GM21723 (cell line): Measurements from ENCODE around the gene STMN1.
"Not testable (repeated sequence)": the region's sequence is repeated elsewhere in the genome, so short reads cannot be mapped to it uniquely, and the experiment has no call there.

Experiments
- ATAC-seq: cut with Tn5 transposase; IDR thresholded peaks from one replicate; pipeline ENCODE4 v1.9.1; 2021; ENCODE audit warnings: mild to moderate bottlenecking, moderate library complexity; ENCODE audit not compliant: unreplicated experiment

The STMN1 gene

DNA sequence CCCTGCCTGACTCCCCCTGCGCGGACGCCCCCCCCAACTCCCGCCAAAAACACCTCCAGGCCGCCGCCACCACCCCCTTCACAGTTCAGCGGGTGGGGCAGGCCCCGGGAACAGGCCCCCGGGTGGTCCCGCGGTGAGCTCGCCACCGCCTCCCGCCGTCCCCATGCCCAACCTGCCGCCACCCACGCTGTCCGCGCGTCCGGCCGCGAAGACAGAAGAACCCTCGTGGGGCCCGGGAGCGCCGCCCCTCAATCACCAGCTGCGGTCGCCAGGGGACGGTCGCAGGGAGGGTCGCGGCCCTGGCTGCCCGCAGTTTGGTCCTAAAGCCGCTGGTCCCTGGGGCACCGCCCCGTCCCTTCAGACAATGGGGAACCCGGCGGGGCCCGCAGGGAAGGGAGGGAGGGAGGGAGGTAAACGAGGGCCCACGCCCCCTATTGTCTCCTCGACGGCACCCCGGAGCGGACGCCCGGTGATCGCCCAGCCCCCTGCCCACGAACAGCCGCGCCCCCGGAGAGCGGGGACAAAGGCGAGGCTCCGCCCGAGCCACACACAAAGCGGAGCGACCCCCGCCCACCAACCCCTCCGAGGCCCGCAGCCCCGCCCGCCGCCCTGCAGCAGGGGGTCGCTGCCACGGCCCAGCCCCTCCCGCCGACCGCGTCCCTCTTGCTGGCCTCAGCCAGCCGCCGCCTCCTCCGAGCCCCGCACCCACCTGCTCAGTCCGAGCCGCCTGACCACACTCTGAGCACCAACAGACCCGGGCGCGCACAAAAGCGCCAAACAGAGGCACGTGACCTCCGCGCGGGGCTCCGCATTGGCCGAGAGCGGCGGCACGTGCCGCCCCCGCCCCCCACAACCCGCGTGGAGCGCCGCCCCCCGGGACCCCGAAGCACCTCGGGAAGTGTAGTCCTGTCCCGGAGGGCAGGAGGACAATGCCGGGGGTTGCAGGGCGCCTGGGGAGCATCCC, at the start of gene STMN1:
STMN1 (minus strand) TSS at position 740 of the 964 bp plus-strand sequence. CDS start 1,743 bp downstream, outside the sequence.
- ATAC-seq = peak; percentile 67

DNA sequence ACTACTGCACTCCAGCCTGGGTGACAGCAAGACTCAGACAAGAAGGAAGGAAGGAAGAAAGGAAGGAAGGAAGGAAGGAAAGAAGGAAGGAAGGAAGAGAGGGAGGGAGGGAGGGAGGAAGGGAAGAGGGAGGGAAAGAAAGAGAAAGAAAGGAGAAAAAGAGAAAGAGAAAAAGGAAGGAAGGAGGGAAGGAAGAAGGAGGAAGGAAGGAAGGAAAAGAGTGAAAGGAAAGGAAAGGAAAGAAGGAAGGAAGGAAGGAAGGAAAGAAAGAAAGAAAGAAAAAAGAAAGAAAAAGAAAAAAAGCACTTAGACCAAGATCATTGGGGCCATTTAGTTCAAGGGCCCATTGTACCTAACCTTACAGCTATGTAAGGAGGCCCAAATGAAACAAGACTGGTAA, 49.3 kb upstream of the STMN1 start:
- no peak for ATAC-seq

DNA sequence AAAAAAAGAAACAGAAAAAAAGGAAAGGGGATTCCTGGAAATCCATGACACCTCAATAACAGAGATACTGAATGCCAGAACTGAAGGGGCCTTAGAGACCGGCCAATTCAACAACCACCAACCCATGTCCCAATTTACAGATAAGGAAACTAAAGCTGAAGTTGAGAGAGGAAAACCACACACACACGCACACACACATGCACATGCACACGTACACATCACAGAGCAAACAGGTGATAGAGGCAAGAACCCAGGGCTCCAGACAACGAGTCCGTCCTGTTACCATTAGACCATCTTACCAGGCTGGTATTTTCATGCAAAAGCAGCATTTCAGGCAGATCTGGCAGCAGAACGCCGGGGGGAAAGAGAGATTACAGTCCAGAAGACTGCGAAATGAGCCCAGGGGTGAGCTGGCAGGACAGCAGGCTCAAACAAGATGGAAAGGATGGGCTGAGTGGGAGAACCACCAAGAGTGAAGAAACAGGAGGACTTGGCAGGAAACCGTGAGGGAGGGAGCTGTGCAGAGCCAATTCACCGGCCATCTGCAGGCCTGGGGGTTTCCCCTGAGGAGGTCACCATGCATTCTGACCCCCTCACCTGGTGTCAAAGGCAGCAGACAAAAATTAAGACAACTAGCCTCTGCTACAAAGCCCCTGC, 48.2 kb upstream of the STMN1 start:
- ATAC-seq = no peak

DNA sequence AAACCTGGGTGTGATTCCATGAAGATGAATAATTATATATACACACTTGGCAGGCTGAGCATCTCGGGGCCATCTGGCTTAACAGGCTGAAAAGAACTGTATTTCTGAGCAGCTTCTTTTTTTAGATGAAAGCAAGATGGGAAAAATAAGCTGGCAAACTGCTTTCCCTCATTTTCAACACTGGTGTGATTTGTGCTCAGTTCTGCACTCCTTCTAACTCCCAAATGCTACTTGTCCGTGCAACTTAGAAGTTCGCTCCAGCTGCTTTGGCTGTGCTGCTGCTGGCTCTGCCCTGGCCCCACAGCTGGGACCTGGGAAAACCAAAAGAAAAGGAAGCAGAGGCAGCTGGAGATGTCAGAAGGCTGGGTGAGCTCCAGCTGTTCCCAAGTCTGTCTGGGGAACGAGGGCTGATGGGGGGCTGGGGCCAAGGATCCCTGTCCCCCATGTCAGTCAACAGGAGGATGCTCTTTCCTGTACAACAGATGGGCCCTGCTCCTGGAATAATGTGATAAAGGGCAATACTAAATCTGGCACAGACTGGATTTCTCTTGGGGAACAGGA, 46.7 kb upstream of the STMN1 start:
- ATAC-seq = no peak

DNA sequence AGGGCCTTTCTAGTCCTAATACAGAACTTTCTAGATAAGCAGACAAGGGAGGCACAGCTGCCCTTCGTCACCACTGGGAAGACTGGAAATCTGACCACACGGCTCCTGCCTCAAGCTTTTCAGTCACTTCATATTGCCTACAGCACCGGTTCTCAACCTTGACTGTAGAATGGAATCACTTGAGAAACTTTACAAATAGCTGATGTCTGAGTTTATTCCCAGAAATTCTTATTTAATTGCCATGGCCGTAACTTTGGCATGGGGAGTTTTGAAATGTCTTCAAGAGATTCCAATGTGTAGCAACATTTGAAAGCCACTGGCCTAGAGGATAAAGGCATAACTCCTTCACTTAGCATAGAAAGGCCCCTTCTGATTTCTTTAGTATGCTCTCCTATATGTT, 42.4 kb upstream of the STMN1 start:
- no peak for ATAC-seq

DNA sequence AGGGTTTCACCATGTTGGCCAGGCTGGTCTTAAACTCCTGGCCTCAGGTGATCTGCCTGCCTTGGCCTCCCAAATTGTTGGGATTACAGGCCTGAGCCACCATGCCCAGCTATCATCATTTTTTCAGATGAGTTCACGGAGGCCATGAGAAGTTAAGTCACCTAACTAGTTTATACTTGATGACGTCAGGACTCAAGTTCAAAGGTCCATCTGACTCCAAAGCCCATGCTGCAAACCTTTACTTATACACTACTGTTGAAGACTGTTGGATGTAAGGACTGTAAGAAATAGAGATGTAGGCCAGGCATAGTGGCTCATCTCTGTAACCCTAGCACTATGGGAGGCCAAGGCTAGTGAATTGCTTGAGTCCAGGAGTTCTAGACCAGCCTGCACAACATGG, 40.8 kb upstream of the STMN1 start:
- ATAC-seq = no peak

DNA sequence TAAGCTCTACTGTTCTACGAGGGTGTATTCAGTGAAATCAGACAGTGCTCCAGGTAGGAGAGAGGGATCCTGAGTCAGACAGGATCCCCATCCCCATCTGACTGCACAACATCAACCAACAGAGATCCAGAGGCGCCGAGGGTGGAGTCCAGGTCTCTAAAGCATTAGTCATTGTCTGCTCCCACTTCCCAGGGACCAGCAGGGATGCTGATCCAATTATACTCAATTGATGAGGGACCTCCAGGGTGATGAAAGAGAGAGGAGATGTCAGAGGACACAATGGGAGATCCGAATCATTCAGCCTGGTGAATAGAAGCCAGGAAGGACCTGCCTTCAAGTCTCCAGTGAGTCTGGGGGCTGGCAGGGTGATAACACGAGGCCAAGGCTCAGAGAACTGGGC, 39.5 kb upstream of the STMN1 start:
- no peak for ATAC-seq

DNA sequence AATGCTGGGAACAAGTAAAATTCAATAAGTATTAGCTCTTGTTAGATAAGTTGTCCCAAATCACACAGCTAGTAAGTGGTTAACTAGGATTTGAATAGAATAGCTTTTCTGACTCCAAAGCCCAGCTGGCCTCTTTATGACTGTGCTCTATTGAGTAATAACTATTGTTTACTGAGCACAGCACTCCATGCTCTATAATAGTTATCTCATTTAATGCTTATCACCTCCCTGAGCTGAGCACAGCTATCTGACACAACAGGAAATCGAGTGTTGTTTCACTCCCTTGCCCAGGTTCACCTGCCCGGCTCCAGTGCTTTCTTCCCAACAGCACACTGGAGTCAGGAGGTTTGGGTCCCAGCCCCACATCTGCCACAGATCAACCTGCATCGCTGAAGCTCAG, 38.8 kb upstream of the STMN1 start:
- ATAC-seq = no peak

DNA sequence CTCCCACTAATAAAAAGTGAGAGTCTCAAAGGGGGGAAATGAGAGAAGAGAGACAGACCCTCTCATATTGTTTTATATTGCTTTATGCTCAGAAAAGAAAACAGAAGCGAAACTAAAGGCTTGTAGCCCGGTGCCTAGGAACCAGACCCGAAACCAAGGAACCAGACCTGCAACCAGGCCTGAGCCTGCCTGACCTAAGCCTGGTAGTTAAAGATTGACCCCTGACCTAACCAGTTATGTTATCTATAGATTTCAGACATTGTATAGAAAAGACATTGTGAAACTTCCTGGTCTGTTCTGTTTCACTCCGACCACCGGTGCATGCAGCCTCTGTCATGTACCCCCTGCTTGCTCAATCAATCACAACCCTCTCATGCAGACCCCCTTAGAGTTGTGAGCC, 37.3 kb upstream of the STMN1 start:
- ATAC-seq = not testable (repeated sequence)

DNA sequence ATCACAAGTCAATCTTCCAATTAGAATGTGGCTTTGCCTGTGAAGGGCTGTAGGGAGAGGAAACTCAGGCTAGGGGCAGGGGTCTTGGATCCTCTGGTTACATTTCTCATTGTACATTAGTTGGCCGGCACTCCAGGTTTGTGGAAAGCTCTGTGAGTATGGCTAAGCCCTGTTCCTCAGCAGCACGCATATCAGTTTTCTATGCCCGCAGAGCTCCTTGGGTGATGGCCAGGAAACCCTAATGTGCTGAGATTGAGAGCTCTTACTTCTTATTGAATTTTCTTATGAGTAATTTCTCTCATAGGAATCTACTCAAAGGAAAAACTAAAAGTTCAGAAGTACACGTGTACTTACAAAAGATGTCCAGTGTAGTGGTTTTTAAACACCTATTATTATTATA, 30.7 kb upstream of the STMN1 start:
- ATAC-seq = no peak

DNA sequence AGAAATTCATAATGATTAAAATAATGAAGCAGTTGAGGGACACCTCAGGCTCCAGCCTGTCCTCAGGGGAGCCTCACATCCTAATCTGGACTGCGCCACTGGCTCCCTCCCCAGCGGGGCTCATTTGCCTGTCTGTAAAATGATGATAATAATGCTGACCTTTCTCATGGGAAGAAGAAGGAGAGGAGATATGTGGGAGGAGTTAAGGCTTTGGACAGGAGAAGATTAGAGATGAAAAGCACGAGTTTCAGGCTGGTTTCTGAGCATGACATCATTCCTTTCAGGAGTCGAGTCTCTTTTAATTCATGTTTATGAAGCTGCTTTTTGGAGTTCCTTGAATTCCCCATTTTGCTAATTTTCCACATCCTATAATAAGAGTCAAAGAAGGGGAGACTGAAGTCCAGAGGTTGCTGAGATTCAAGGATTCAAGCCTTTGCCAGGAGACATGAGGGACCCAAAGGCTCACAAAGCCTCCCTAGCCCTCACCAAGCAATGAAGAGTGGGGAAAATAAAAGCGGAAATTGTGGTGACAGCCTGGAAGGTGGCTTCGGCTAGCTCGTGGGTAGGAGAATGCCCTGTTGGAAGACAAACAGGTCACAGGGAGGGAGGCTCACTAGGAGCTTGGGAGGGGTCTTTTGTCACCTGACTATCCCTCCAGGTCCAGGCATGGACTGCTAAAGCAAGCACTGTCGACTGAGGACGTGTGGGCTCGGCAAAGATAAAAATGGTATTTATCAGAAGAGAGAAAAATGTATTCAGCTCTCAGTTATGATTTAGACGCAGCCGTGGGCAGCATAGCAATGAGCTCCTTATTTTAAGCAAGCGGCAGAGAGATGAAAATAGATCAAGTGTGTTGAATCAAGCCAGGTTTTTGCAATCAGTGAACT, 27.5 kb upstream of the STMN1 start:
- ATAC-seq = no peak

DNA sequence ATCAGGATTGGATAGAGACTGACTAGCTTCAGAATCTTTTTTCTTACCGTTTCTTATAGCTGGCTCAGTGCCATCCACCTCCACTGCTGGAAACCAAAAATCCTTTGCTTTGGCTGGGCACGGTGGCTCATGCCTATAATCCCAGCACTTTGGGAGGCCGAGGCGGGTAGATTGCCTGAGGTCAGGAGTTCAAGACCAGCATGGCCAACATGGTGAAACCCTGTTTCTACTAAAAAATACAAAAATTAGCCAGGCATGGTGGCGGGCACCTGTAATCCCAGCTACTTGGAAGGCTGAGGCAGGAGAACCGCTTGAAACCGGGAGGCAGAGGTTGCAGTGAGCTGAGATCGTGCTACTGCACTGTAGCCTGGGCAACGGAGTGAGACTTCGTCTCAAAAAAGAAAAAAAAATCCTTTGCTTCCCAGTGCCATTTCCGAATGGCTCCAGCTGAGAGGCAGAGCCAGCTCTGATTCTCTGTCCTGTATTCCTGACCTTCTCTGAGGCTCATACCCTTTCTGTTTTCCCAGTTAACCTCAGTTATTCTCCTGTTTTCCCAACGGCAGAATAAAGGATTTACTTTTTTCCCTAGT, 26.7 kb upstream of the STMN1 start:
- ATAC-seq = not testable (repeated sequence)

DNA sequence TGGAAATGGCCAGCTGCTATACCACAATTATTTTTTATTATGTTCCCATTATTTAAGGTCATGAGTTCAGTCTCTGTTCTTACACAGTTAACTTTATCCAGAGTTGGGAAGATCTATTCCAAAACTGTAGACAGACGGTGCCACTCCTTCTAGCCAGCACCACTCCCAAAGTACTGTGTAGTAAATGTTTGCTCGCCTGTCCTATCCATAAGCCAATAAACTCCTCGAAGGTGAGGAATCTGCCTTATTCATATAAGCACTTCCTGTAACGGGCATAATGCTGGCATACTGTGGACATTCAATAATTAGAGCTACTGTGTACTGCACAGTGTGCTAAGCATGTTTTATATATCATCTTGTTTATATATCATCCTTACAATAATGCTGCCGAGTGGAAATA, 26.1 kb upstream of the STMN1 start:
- no peak for ATAC-seq

DNA sequence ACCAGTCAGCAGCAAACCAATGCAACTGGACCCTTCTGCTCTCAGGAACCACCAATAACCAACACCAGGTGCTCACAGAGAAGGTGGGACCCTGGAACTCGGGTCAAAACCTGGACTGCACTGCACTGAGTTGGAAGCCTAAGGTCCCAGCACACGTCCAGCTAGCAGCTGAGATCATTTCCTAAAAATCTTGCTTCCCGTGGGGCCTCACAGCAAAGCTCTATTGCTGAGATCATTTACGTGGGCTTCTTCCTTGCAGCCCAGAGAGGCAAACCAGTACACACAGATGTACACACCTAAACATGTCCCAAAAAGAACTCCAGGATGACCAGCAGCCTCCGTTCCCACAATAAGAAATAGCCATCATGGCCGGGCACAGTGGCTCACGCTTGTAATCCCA, 22.8 kb upstream of the STMN1 start:
- no peak for ATAC-seq

DNA sequence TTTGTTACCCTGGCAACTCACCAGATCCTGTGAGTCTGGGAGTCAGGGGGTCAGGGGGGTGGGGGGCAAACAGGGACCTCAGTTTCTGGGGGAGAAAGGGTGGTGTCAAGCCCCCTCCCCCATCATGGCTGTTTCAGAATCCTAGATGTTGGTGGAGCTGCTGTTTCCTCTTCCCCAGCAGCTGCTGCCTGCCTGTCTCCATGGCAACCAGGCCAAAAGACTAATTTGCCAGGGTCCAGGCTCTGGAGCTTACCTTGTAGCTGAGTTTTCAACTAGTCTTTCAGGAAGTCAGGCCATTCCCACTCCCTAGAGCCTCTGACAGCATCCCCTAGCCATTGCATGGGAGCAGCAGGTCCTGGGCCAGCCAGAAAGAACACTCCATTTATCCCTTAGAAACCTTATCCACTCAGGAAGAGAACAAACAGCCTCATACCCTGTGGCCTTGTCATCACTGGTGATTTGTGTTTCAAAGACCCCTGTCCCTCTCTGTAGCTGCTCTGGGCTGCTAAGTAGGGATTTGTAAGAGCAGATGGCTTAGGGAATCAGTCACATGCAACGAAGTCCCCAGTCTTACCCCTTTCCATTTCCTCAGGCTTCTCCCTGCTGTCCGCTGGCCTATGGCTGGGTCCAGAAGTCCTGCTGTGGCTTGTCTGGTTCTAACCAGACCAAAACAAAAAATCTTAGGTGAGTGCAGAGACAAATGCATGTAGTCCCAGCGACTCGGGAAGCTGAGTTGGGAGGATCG, 21.5 kb upstream of the STMN1 start:
- no peak for ATAC-seq

DNA sequence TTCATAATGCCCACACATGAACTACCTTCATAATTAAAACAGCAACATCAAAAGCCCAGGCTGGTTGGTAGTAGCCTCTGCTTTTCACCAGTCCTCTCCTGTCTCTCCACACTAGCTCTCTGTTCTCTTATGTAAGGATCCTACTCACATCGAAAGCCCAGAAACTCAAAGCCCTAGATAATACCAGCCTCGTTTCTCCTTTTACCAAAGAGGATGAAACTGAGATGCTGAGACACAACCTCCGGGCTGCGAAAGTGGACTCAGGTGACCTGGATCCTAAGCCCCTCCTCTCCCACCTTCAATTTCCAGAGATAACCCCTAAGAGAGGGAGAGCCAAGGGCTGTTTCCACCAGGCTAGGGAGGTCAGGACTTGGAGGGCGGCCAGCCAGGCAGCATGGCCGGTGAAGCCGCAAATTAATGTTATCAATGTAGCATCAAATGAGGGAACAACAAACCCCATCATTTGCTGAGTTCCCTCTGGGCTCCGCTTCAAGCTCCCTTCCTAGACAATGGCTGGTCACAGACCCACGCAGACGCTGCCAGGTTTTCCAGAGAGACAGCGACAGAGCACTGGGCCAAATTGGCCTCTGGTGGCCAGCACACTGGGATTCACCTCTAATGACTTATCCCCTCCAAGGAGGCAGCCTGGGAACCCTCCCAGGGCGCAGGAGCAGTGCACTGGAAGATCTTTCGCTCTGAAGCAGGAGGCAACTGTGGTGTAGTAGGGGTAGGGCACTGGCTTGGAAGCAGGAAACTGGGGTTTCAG, 20.7 kb upstream of the STMN1 start:
- ATAC-seq = no peak

DNA sequence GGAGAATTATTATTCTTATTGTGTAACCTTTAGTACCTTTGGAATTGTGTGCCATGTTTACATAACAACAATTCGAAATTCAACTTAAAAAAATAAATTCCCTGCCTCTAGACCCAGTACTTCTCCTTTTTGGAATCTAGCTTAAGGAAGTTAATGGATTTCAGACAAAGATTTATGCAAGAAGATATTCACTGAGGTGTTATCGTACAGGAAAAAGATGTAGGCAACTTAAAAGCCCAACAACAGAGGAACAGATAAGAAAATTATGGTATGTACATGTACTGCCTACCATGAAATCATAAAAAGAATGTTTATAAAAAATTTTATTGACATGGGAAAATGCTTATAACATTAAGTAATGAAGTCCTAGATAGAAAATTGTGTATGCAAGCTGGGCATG, 18.2 kb upstream of the STMN1 start:
- no peak for ATAC-seq

DNA sequence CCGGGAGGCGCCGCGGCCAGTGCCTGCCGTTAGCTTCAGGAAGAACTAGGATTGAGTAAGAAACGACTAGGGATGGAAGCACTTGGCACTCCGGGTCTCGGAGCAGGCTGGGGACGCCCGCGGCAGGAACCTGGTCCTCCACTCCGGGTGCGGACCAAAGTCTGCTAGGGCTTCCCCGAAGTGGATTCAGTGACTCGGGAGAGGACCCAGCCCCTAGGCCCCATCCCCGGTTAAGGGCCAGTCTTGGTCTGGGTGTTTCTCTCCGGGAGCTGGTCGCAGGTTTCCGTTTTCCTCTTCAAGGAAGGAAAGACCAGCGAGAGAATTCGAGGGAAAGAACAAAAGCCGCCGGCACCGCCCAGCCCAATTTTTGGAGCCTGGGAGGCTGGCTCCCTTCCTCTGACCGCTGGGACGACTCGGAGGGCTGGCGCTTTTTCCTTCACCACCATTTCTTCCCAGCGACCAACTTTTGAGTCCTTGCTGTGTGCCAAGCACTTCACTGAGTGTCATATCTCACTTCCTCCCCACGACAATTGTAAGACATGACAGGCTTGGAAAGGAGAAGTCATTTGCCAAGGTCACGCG, 16.8 kb upstream of the STMN1 start:
- ATAC-seq = no peak
